HL-60 (cell line): ENCODE measurements around the gene TAB2.

Experiments
- DNase-seq, 2 experiments: peaks; one replicate each; pipeline ENCODE4 v3.0.0-alpha.2; 2010 to 2020; ENCODE audit warnings: low read depth in 1 of 2, low spot score in 1 of 2
- H3K27ac ChIP-seq: fragments of 250-450 bp; sonication (Bioruptor Pico); replicated peaks from 2 replicates; pipeline ENCODE4 v1.5.1; 2020; ENCODE audit warnings: mild to moderate bottlenecking, moderate library complexity
- H3K27me3 ChIP-seq: fragments of 250-450 bp; sonication (Bioruptor Pico); 2 replicates; pipeline ENCODE4 v1.5.1; 2021; ENCODE audit warnings: mild to moderate bottlenecking, moderate library complexity; ENCODE audit not compliant: insufficient read depth, poor library complexity, severe bottlenecking
- H3K4me3 ChIP-seq: replicated peaks from 2 replicates; pipeline ENCODE4 v1.5.1; 2011; ENCODE audit warnings: mild to moderate bottlenecking, control low read depth, low read length; ENCODE audit not compliant: insufficient read depth
- GABPA ChIP-seq: IDR thresholded peaks from 2 replicates; pipeline ENCODE4 v1.6.1; 2012; ENCODE audit warnings: low read depth
- POLR2AphosphoS5 ChIP-seq: IDR thresholded peaks from 2 replicates; pipeline ENCODE4 v1.6.1; 2012; ENCODE audit warnings: low read depth
- SPI1 ChIP-seq: IDR thresholded peaks from 2 replicates; pipeline ENCODE4 v1.6.1; 2012; ENCODE audit warnings: low read depth, mild to moderate bottlenecking, borderline replicate concordance
- TF ChIP-seq, protein P1 (sequence below): IDR thresholded peaks from 2 replicates; pipeline ENCODE4 v1.6.1; 2012; ENCODE audit warnings: low read depth; ENCODE audit not compliant: insufficient replicate concordance
- TF ChIP-seq, protein P2 (sequence below): IDR thresholded peaks from one replicate; pipeline ENCODE4 v1.5.1; 2011; ENCODE audit warnings: low read length, control low read depth, inconsistent platforms; ENCODE audit not compliant: insufficient read depth

Gene TAB2

DNA sequence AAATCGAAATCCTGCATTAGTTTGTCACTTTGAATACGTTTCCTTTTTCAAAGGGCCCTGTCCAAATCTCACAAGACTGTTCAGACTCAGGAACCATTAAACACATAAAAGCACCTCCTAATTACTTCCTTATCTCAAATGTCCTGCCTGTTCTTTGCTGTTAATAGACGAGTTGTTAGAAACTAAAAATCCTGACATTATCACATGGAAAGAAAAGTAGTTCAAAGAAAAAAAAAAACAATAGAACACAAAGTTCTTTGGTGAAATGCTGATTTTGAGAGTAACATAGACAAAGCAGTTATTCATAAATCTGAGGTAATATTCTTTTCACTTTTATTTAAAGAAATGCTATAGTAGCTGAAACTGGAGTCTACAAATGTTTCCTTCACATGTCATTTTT, 12.1 kb upstream of the TAB2 start:
- no peak overlapping the region for H3K27ac ChIP-seq
- H3K27me3 ChIP-seq: no peaks in the 10 kb centered on the region
- TF ChIP-seq, protein P1, sequence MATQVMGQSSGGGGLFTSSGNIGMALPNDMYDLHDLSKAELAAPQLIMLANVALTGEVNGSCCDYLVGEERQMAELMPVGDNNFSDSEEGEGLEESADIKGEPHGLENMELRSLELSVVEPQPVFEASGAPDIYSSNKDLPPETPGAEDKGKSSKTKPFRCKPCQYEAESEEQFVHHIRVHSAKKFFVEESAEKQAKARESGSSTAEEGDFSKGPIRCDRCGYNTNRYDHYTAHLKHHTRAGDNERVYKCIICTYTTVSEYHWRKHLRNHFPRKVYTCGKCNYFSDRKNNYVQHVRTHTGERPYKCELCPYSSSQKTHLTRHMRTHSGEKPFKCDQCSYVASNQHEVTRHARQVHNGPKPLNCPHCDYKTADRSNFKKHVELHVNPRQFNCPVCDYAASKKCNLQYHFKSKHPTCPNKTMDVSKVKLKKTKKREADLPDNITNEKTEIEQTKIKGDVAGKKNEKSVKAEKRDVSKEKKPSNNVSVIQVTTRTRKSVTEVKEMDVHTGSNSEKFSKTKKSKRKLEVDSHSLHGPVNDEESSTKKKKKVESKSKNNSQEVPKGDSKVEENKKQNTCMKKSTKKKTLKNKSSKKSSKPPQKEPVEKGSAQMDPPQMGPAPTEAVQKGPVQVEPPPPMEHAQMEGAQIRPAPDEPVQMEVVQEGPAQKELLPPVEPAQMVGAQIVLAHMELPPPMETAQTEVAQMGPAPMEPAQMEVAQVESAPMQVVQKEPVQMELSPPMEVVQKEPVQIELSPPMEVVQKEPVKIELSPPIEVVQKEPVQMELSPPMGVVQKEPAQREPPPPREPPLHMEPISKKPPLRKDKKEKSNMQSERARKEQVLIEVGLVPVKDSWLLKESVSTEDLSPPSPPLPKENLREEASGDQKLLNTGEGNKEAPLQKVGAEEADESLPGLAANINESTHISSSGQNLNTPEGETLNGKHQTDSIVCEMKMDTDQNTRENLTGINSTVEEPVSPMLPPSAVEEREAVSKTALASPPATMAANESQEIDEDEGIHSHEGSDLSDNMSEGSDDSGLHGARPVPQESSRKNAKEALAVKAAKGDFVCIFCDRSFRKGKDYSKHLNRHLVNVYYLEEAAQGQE: no peak
- TF ChIP-seq, protein P2, sequence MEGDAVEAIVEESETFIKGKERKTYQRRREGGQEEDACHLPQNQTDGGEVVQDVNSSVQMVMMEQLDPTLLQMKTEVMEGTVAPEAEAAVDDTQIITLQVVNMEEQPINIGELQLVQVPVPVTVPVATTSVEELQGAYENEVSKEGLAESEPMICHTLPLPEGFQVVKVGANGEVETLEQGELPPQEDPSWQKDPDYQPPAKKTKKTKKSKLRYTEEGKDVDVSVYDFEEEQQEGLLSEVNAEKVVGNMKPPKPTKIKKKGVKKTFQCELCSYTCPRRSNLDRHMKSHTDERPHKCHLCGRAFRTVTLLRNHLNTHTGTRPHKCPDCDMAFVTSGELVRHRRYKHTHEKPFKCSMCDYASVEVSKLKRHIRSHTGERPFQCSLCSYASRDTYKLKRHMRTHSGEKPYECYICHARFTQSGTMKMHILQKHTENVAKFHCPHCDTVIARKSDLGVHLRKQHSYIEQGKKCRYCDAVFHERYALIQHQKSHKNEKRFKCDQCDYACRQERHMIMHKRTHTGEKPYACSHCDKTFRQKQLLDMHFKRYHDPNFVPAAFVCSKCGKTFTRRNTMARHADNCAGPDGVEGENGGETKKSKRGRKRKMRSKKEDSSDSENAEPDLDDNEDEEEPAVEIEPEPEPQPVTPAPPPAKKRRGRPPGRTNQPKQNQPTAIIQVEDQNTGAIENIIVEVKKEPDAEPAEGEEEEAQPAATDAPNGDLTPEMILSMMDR: no peak
- TF ChIP-seq POLR2AphosphoS5 (no peak), GABPA (no peak), SPI1 (no peak)
- H3K4me3 ChIP-seq: no peak overlapping the region
- no peak for DNase-seq

DNA sequence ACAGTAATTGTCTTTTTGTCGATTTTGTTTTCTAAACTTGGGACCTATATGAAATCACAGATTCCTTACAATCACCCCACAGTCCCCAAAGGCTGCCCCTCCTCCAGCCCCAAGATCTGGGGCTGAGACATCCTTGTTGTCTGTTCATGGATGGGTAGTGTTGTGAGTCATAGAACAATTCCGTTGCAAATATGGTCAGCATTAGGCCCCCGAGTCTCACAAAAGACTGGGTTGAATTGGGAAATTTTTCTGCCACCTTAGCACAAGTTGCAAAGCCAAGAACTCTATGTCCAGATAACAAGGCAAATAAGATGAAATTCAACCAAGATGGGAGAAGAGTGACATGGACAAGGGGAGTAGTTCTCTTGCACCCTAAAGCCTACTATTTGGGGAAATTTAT, 10.5 kb upstream of the TAB2 start:
- TF ChIP-seq GABPA (no peak), SPI1 (no peak), POLR2AphosphoS5 (no peak)
- TF ChIP-seq, protein P2: no peak
- TF ChIP-seq, protein P1: no peak
- Histone ChIP-seq H3K4me3 (no peak overlapping the region), H3K27me3 (no peaks in the 10 kb centered on the region), H3K27ac (no peak overlapping the region)
- DNase-seq: no peak

DNA sequence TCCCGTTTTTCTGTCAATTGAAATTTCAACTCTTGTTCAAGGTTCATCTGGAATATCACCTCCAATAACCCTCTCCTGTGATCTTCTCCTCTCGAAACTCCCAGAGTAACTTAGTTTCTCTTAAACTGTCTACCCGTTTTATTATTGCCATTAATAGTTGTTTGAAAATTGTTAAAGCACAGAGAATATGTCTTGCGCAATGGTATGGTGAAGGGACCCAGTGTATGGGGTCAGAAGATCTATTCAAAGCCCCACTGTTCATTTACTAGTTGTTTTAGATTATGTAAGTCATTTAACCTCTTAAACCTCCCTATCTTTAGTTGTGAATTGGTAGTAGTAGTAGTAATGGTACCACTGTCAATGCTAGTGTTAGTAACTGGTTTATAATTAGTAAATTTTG, 6.2 kb upstream of the TAB2 start:
- TF ChIP-seq POLR2AphosphoS5: no peak
- TF ChIP-seq, protein P1: no peak
- TF ChIP-seq, protein P2: no peak
- no peak for TF ChIP-seq SPI1
- TF ChIP-seq GABPA: no peak
- H3K27ac ChIP-seq: no peak overlapping the region
- no peaks in the 10 kb centered on the region for H3K27me3 ChIP-seq
- H3K4me3 ChIP-seq: no peak overlapping the region
- no peak for DNase-seq
